HG03139 (cell line): Measurements from ENCODE around the gene CHMP2A.
"Not testable (repeated sequence)": the region's sequence is repeated elsewhere in the genome, so short reads cannot be mapped to it uniquely, and the experiment has no call there.

Source experiments
- ATAC-seq: cut with Tn5 transposase; IDR thresholded peaks from one replicate; pipeline ENCODE4 v1.9.1; 2021; ENCODE audit not compliant: unreplicated experiment

The CHMP2A gene

DNA sequence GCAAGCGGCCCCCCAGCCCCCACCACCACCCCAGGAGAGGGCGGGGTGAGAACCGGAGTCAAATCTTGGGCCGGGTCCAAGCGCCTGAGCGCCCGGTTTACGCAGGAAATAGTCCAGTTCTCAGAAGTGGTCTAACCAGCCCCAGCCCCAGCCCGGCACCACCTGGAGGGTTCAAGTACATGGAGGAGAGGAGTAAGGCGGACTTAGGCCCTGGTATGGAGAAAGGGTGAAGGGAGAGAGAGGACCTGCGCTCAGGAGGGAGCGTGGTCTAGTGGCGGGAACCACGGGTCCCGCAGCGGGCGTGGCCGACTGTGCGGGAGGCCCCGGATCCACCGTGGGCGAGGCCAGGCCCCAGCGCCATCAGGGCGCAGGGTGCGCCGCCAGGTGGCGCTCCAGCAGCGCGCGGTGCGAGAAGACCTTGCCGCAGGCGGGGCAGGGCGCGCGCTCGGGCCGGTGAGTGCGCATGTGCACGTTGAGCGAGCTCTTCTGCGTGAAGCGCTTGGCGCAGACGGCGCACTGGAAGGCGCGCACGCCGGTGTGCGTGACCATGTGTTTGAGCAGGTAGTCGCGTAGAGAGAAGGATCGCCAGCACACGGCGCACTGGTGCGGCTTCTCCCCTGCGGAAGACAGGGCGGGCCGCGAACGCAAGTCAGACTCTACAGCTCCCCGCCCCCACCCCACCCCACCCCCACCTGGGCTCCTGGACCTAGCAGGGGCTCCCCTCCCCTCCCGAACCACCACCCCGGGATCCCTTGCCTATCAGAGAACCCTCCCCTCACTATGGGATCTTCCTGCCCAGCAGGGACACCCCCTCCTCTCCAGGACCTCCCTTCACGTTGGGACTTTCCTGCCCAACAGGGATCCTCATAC lies 41.0 kb downstream of the CHMP2A start:
- peak; percentile 56 for ATAC-seq

DNA sequence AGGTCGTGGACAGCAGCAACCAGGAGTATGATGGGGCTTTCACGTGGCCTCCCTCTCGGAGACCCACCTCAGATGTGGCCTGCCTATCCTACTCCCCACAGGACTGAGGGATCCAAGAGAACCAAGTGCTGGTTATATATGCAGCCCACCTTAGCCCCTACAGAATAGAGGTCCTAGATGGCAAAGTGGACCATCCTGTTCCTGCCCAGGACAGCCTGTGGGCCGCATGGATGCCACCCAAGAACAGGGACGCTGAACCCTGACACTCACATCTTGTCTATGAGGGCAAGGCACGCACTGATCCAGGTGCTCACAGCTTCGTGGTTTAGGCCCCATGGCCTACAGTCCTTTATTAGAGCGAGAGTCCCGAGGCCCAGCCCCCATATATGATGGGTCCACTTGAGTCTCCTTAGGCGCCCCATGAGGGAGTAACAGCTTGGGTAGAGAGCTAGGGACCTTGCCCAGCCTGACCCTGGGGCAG lies 41.7 kb downstream of the CHMP2A start:
- no peak for ATAC-seq

DNA sequence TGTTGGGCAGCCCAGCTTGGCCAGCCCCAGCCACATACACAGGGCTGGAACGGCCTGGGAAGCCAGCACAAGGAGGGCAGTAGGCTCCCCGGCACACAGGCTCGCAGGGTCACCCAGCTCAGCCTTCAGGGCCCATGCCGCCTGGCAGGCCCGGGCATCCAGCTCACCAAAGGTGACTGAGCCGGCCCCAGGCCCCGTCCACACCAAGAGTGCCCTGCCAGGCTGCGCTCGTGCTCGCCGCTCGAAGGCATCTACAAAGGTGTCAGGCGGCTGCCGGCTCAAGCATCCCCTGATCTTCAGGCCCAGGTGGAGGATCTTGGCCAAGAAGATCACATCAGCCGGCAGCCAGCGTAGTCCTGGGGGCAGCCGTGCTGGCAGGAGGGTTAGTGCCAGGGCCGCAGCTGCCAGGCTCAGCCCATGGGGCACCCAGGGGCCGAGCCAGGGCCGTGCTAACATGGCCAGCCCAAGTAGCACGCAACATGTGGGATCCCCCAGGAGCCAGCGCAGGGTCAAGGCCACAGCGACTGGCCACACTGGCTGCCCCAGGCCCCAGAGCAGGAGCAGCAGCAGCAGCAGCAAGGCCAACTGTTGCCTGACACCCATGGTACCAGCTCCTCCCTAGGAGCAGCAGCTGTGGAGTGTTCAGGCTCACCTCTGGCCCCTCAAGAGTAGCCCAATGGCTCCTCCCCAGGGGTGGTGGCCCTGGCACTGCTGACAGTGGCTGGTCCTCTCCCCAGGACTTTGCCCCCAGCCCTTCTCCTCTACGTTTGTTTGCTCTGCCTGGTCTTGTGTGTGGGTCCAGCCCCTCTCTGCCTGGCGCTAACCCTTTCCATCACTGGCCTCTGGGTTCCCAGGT lies 43.3 kb downstream of the CHMP2A start, which contains the start of gene SLC27A5:
Gene SLC27A5, minus strand, starts transcription at position 640 of the 856 bp plus-strand sequence. Its CDS starts 37 bp downstream, at position 603.
- ATAC-seq: no peak

DNA sequence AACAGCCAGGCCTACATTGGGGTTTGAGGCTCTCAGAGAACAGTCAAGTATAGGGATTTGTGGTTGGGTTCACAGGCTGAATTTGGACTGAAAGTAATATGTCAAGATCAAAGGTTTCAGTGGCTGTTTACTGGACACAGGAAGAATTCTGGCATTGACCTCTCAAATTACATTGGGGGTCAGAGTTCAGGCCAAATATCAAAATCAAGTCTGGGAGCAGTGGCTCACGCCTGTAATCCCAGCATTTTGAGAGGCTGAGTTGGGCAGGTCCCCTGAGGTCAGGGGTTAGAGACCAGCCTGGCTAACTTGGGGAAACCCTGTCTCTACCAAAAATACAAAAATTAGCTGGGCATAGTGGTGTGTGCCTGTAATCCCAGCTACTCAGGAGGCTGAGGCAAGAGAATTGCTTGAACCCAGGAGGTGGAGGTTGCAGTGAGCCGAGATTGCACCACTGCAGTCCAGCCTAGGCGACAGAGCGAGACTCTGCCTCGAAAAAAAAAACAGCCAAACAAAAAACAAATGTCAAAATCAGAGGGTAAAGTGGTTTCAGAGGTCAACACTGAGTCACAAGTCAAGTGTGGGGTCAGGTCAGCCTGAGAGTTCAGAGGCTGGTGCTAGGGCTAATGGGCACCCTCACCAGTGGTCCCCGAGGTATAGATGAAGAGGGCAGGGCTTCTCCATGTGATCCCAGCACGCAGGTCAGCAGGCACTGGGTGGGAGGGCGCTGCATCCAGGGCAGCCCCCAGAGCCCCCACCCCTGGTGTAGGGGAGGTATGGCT lies 44.6 kb downstream of the CHMP2A start:
- no peak for ATAC-seq

DNA sequence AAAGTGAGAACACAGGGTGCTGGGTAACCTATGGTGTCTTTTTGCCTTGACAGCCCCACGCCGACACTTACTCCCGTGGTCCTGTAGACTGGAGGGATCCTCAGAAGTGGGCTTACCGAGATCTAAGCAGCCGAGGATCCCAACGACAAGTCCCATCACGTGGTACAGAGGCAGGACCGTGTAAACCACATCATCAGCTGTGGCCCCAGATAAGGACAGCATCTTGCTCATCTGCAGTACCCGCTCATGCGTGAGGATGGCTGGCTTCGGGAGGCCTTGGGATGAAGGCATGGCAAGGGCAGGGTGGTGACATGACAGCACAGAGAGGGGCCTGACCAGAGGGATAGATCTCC lies 45.2 kb downstream of the CHMP2A start:
- ATAC-seq: no peak

DNA sequence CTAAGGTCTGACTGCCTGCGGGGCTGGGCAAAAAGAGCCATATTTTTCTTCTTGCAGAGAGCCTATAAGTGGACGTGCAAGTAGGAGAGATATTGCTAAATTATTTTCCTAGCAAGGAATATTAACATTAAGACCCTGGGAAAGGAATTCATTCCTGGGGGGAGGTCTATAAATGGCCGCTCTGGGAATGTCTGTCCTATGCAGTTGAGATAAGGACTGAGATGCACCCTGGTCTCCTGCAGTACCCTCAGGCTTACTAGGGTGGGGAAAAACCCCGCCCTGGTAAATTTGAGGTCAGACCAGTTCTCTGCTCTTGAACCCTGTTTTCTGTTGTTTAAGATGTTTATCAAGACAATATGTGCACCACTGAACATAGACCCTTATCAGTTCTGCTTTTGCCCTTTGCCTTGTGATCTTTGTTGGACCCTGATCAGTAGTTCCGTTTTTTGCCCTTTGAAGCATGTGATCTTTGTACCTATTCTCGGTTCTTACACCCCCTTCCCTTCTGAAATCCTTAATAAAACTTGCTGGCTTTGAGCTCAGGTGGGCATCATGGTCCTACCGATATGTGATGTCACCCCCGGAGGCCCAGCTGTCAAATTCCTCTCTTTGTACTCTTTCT lies 47.2 kb downstream of the CHMP2A start:
- not testable (repeated sequence) for ATAC-seq
